ENCODE data around the gene TMEM72. TPM values are rescaled to one million over a fixed set of nuclear protein-coding genes. Genes with fewer than 3 reads are reported as not detected.

The TMEM72 gene
- total and polyA plus RNA-seq, 4 donors = 0.02 to 0.33 TPM; not detected in 2

DNA sequence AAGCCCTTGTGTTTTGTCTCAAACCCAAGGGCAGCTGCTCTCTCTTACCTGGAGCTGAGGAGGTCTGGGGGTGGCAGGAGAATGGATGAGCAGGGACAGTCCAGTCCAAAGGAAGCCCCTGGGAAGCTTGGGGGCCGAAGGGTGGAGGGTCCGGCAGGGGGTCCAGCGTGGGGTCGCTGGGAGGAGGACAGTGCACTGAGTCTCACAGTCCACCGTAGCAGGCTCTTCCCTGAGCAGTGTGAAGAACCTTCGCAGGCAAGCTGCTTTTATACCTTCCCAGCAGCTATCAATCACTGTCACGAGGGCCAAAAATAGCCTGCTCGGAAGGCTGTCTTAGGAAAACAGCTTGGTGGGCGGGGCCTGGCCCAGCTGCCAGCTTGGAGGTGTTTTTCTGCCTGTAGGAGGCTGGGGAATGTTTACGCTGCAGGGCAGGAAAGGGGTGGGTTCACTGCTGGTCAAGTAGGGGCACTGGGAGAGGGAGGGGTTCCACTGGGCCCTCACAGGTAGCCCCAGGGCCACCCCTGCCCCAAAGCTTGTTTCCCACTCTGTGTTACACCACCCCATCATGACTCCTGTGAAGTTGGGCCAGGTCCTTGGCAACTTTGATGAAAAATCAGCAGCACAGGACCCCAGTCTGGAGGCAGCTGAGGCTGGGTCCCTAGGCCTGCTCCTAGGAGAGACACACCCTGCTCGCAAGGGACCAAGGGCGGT, 67.6 kb downstream of the TMEM72 start, which contains the start of gene DEPP1:
Gene DEPP1 (minus strand): TSS at position 240 of the 711 bp plus-strand sequence. CDS start 779 bp downstream, outside the sequence.
- peak; percentile 75 for DNase-seq (ENCODE audit: low spot score)
- TF ChIP-seq RXRA (IDR thresholded peaks at IDR 0.05) (peak; percentile 87 to 88), GABPA (IDR thresholded peaks at IDR 0.05 in 1 of 2, conservative IDR thresholded peaks at IDR 0.05 in 1 of 2) (no peak), FOXA1 (IDR thresholded peaks at IDR 0.05) (no peak), HNF4A (conservative IDR thresholded peaks at IDR 0.05) (peak; percentile 62 to 70), ZBTB33 (IDR thresholded peaks at IDR 0.05) (no peak), FOXA2 (IDR thresholded peaks at IDR 0.05) (peak; percentile 63), REST (IDR thresholded peaks at IDR 0.05) (peak; percentile 95), TAF1 (conservative IDR thresholded peaks at IDR 0.05) (peak; percentile 100), NR2F2 (IDR thresholded peaks at IDR 0.05) (peak; percentile 63), HNF4G (IDR thresholded peaks at IDR 0.05) (peak; percentile 36), JUND (IDR thresholded peaks at IDR 0.05) (peak in 1 of 2 donors; percentile 59), SP1 (IDR thresholded peaks at IDR 0.05) (peak; percentile 94), EGR1 (IDR thresholded peaks at IDR 0.05; ENCODE audit: low read depth in 2 of 2) (no peak), YY1 (IDR thresholded peaks at IDR 0.05) (peak; percentile 24), RAD21 (IDR thresholded peaks at IDR 0.05) (peak; percentile 42 to 48)
- TF ChIP-seq, protein P1, sequence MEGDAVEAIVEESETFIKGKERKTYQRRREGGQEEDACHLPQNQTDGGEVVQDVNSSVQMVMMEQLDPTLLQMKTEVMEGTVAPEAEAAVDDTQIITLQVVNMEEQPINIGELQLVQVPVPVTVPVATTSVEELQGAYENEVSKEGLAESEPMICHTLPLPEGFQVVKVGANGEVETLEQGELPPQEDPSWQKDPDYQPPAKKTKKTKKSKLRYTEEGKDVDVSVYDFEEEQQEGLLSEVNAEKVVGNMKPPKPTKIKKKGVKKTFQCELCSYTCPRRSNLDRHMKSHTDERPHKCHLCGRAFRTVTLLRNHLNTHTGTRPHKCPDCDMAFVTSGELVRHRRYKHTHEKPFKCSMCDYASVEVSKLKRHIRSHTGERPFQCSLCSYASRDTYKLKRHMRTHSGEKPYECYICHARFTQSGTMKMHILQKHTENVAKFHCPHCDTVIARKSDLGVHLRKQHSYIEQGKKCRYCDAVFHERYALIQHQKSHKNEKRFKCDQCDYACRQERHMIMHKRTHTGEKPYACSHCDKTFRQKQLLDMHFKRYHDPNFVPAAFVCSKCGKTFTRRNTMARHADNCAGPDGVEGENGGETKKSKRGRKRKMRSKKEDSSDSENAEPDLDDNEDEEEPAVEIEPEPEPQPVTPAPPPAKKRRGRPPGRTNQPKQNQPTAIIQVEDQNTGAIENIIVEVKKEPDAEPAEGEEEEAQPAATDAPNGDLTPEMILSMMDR (IDR thresholded peaks at IDR 0.05; ENCODE audit: low read depth, low read length, missing input control) = peak; percentile 30
- TF ChIP-seq, protein P2, sequence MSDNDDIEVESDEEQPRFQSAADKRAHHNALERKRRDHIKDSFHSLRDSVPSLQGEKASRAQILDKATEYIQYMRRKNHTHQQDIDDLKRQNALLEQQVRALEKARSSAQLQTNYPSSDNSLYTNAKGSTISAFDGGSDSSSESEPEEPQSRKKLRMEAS (IDR thresholded peaks at IDR 0.05) = peak; percentile 32
- TF ChIP-seq, protein P3, sequence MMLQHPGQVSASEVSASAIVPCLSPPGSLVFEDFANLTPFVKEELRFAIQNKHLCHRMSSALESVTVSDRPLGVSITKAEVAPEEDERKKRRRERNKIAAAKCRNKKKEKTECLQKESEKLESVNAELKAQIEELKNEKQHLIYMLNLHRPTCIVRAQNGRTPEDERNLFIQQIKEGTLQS (IDR thresholded peaks at IDR 0.05) = no peak
- H3K9ac ChIP-seq (ENCODE audit: low read depth in 1 of 2, low read length in 2 of 2) = peak within 1 kb of the TSS; percentile 92 to 95
- H3K4me3 ChIP-seq (ENCODE audit: low read depth in 1 of 3, low read length in 3 of 3) = peak within 1 kb of the TSS; percentile 68 to 90 (median 88)
- 13% methylated on average over 12 of the region's 12 CpGs for WGBS
- no peaks in the 10 kb centered on the region for H3K27me3 ChIP-seq (ENCODE audit: control insufficient read depth in 4 of 4, insufficient read depth in 4 of 4, low read length in 3 of 4)
- no peaks in the 10 kb centered on the region for H3K9me3 ChIP-seq (ENCODE audit: control insufficient read depth in 4 of 4, low read length in 3 of 4)
- peak within 1 kb of the TSS; percentile 91 to 94 for H3K27ac ChIP-seq (ENCODE audit: low read depth in 1 of 2, low read length in 2 of 2)
- peaks cover 24 to 57% (median 48%) of the 10 kb centered on the region in 4 donors for H3K4me1 ChIP-seq (ENCODE audit: control insufficient read depth in 4 of 4, insufficient read depth in 4 of 4, low read length in 3 of 4)
- peaks cover 0 to 5% (median under 1%) of the 10 kb centered on the region in 4 donors for H3K36me3 ChIP-seq (ENCODE audit: control insufficient read depth in 4 of 4, insufficient read depth in 3 of 4, low read depth in 1 of 4, low read length in 3 of 4)
